Measurements from ENCODE around the gene TMEM131L.
"Not testable (repeated sequence)": the region's sequence is repeated elsewhere in the genome, so short reads cannot be mapped to it uniquely, and the experiment has no call there.

TMEM131L gene

GRCh38 chr4:153582954-153583702 is 117.0 kb downstream of the TMEM131L start:
- no peak for DNase-seq (ENCODE audit: low read depth)

GRCh38 chr4:153585026-153585425 is 118.9 kb downstream of the TMEM131L start:
- no peak for DNase-seq (ENCODE audit: low read depth)

GRCh38 chr4:153589703-153590595 is 123.8 kb downstream of the TMEM131L start:
- no peak for DNase-seq (ENCODE audit: low read depth)

GRCh38 chr4:153591441-153591840 is 125.3 kb downstream of the TMEM131L start:
- no peak for DNase-seq (ENCODE audit: low read depth)

- no peak for DNase-seq (ENCODE audit: low read depth)
Measured at GRCh38 chr4:153592064-153592463, 125.9 kb downstream of the TMEM131L start.

- no peak for DNase-seq (ENCODE audit: low read depth)
Measured at GRCh38 chr4:153593161-153593560, 127.0 kb downstream of the TMEM131L start.

- peak; percentile 71 for DNase-seq (ENCODE audit: low read depth)
Measured at GRCh38 chr4:153594210-153594609, 128.1 kb downstream of the TMEM131L start.

- DNase-seq (ENCODE audit: low read depth), result no peak
Measured at GRCh38 chr4:153595894-153596601, 129.9 kb downstream of the TMEM131L start.

GRCh38 chr4:153602758-153603157 is 136.6 kb downstream of the TMEM131L start:
- no peak for DNase-seq (ENCODE audit: low read depth)

GRCh38 chr4:153603258-153603657 is 137.1 kb downstream of the TMEM131L start:
- no peak for DNase-seq (ENCODE audit: low read depth)

- DNase-seq (ENCODE audit: low read depth), result no peak
Measured at GRCh38 chr4:153603835-153604234, 137.7 kb downstream of the TMEM131L start.

GRCh38 chr4:153609070-153609469 is 142.9 kb downstream of the TMEM131L start:
- not testable (repeated sequence) for DNase-seq (ENCODE audit: low read depth)

- DNase-seq (ENCODE audit: low read depth), result no peak
Measured at GRCh38 chr4:153610623-153611376, 144.6 kb downstream of the TMEM131L start.

- no peak for DNase-seq (ENCODE audit: low read depth)
Measured at GRCh38 chr4:153611679-153612078, 145.5 kb downstream of the TMEM131L start.

- no peak for DNase-seq (ENCODE audit: low read depth)
Measured at GRCh38 chr4:153612878-153613277, 146.7 kb downstream of the TMEM131L start.

- no peak for DNase-seq (ENCODE audit: low read depth)
Measured at GRCh38 chr4:153616006-153616555, 149.9 kb downstream of the TMEM131L start.

- DNase-seq (ENCODE audit: low read depth), result no peak
Measured at GRCh38 chr4:153618833-153619232, 152.7 kb downstream of the TMEM131L start.

GRCh38 chr4:153619811-153620210 is 153.7 kb downstream of the TMEM131L start:
- DNase-seq (ENCODE audit: low read depth), result no peak

- DNase-seq (ENCODE audit: low read depth), result peak; percentile 60
Measured at GRCh38 chr4:153620352-153620751, 154.2 kb downstream of the TMEM131L start.

GRCh38 chr4:153622093-153622492 is 155.9 kb downstream of the TMEM131L start:
- DNase-seq (ENCODE audit: low read depth), result no peak

GRCh38 chr4:153622778-153623240 is 156.6 kb downstream of the TMEM131L start:
- DNase-seq (ENCODE audit: low read depth), result no peak
